HG03060 (cell line): Measurements from ENCODE around the gene HTRA3.

Source experiments
- ATAC-seq: cut with Tn5 transposase; IDR thresholded peaks from one replicate; pipeline ENCODE4 v1.9.1; 2021; ENCODE audit warnings: low read depth, moderate number of reproducible peaks; ENCODE audit not compliant: unreplicated experiment

The HTRA3 gene

DNA sequence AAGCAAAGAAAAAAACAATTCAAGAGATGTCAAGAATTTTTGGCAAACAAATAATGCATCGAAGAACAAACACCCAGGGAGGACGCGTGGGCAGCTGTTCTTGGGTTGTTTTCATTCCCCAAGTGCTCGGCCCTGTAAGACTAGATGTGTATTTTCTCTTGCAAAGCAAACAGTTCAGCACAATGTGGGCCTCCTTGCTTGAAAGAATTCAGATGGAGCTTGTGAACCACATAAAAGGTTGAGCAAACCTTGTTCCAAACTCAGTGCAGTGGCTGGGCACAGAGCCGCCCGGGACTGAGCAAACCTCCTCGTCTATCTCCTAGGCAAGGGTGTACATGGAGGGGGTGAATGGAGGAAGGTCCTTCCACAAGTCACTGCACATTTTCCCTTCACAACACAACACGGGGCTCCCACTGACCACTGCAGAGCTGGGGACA, 82.4 kb downstream of the HTRA3 start:
- ATAC-seq = no peak

DNA sequence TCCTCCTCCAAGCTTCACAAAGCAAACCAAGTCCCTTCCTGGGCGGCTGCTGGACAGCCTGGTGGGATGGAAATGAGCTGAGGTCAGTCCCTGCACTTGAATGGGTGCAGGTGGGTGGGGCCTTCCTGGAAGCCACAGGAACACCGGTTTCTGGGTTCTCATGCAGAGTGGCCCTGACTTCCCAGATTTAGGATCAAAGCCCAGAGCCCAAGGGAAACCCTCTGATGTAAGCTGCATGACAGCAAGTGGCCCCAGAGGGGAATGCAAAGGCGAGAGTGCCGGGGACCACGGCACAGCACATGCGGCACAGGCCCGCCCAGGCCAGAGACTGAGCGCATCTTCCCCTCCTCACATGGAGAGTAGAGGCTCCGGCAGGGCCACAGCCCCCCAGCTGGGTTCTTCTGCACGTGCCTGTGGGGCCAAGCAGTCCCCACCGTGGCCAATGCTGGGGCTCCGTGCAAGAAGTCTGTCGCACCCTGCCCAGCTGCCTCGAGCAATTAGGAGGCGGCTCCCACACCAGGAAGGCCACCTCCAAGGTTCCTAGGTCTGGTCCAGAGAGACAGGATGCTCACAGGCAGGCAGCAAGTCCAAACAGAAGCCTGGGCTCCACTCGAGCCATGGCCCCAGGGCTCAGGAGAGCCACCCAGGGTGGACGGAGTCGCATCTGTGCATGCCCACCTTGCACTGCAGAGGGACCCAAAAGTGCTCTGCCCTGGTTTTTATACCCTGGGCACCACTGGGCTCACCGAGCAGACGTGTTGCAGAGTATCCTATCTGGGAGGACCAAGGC, 83.0 kb downstream of the HTRA3 start:
- no peak for ATAC-seq

GRCh38 chr4:8353158-8353669, 83.7 kb downstream of the HTRA3 start:
- ATAC-seq = no peak

DNA sequence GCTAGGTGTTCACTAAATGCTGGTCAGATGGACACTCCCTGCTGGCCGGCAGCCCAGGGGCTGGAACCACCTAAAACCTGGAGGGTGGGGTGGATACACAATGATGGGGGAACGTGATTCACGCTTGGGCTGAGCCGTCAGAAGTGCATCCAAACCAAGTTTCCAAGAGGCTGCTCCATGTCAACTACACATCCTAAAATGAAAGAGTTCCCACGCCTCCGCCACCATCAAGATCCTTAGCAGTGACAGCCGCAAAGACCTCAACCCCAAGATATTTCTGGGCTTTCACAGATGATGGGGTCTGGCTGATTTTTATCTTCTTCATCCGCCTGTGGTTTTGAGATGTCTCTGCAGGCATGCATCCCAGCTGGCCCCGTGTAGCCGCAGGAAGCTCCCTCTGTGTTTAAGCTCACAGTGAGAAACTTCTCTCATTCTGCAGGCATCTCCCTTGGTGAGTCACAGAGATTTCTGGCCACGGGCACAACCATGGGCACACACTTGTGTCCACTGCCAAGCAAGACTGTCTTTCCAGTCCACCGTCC, 84.4 kb downstream of the HTRA3 start:
- no peak for ATAC-seq

DNA sequence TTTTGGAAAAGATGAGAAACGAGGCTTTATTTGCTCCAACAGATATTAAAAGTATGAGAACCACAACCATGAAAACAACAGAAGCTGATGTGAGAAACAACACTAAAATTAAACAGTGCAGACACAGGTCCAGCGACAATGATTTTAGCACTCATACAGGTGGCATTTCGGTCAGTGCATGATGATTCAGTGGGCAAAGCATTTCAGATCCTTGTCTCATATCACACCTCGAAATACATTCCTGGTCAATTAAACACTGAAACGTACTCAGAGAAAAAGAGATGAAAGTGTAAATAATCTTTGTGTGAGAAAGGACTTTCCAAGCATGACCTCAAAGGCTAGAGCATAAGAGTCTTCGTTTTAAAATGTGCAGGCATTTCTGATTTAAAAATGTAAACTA, 85.8 kb downstream of the HTRA3 start:
- no peak for ATAC-seq

GRCh38 chr4:8355864-8356565, 86.5 kb downstream of the HTRA3 start:
- no peak for ATAC-seq
